Activated naive CD4-positive, alpha-beta T cell treated with anti-CD3 and anti-CD28 coated beads, Interleukin-2, amount 50 U/mL, for 72 hours (primary cell): ENCODE measurements around the gene GSTO2. TPM values are rescaled to one million over a fixed set of nuclear protein-coding genes. Genes with fewer than 3 reads are reported as not detected.

Experiments used
- ATAC-seq, 2 donors: fragments of 150-1000 bp; cut with Tn5 transposase; 2 replicates each; pipeline ENCODE4 v1.10.0; 2021; ENCODE audit warnings: mild to moderate bottlenecking in 2 of 2, moderate library complexity in 2 of 2
- DNase-seq, 2 donors: peaks; one replicate each; pipeline ENCODE4 v3.0.0; 2021 to 2022; ENCODE audit warnings: low spot score in 2 of 2
- H3K27ac Mint-ChIP-seq, 2 donors: one replicate each; pipeline ENCODE4 v1.8.0; 2022; ENCODE audit warnings: mild to moderate bottlenecking in 2 of 2, mixed read lengths in 2 of 2
- H3K36me3 Mint-ChIP-seq, 2 donors: one replicate each; pipeline ENCODE4 v1.8.0; 2022; ENCODE audit warnings: mixed read lengths in 2 of 2
- H3K9me3 Mint-ChIP-seq, 2 donors: one replicate each; pipeline ENCODE4 v1.8.0; 2022; ENCODE audit warnings: mixed read lengths in 2 of 2
- total RNA-seq, 2 donors: library from RNA; stranded (reverse); gene quantifications; one replicate each; pipeline ENCODE4 v1.2.3, GENCODE V29; 2022

The GSTO2 gene
- total RNA-seq, 2 donors from 2014 or later = 1.4 to 1.6 TPM

- Mint-ChIP-seq H3K36me3 (peaks cover 16 to 31% of the 10 kb centered on the region in 2 donors), H3K9me3 (no peaks in the 10 kb centered on the region), H3K27ac (peak overlapping the region in 1 of 2 donors; percentile 79)
- DNase-seq (no peak), ATAC-seq (peak in 1 of 2 donors; percentile 10)
Observed at GRCh38 chr10:104309980-104310978, 41.3 kb downstream of the GSTO2 start.

GRCh38 chr10:104311184-104311720 lies 42.3 kb downstream of the GSTO2 start:
- H3K36me3 Mint-ChIP-seq = peaks cover 16 to 31% of the 10 kb centered on the region in 2 donors
- no peak for DNase-seq
- H3K9me3 Mint-ChIP-seq = no peaks in the 10 kb centered on the region
- no peak overlapping the region for H3K27ac Mint-ChIP-seq
- no peak for ATAC-seq

DNA sequence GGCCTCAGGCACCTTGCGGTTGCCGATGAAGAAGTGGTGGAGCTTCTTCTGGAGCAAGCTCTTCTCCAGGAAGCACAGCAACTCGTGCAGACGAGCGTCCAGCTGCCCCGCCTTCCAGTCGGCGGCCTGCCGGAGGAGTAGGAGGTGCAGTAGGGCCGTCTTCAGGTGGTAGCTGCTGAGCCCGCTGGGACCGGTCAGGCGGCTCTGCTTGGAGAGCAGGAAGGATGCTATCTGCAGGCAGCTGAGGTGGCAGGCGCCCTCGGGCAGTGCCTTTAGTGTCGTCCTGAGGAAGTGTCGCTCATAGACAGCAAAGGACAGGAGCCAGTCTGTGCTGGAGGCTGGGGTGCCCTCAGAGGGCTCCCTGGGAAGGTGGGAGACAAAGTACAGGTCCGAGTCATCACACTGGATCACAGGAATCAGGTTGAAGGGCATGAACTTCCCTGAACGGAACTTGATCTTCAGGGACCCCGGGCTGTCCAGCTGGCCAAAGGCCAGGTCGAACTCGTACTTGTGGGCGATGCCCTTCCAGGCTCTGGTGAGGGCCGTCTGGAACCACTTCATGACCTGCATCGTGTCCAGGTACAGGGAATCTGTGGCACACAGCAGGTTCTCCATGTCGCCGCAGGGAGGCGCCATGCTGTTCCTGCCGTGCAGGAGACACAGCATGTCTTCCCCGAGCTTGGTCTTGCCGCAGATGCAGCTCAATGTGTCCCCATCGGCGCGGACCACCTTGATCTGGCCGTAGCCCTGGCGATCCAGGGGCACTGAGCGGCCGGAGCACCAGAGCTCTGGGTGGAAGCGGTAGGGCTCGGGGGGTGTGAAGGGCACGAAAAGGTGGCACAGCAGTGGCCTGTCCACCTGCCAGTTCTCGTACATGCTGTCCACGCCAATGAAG lies 45.9 kb downstream of the GSTO2 start:
- DNase-seq (no peak), ATAC-seq (no peak)
- Mint-ChIP-seq H3K36me3 (peaks cover 16 to 28% of the 10 kb centered on the region in 2 donors), H3K9me3 (no peaks in the 10 kb centered on the region), H3K27ac (no peak overlapping the region)

DNA sequence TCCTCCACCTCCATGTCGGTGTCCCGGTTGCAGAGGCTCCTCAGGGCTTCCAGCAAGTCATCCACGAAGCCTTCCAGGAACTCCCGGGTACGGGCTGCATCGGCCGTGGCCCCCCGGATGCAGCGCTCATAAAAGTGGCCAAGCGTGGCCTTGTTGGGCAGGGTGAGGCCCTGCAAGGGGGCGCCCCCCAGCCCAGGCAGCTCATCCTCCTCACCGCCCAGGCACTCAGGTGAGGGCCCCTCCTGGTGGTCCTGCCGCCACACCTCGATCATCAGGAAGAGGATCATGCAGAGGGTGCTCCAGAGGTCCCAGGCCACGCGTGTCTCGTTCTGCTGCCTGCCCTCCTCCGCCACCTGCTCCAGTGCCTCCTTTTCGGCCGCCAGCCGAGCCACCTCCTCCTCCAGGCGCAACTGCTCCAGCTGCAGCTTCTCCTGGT lies 46.5 kb downstream of the GSTO2 start:
- Mint-ChIP-seq H3K27ac (peak overlapping the region in 1 of 2 donors; percentile 74), H3K36me3 (peaks cover 14 to 23% of the 10 kb centered on the region in 2 donors), H3K9me3 (no peaks in the 10 kb centered on the region)
- DNase-seq (no peak), ATAC-seq (no peak)

DNA sequence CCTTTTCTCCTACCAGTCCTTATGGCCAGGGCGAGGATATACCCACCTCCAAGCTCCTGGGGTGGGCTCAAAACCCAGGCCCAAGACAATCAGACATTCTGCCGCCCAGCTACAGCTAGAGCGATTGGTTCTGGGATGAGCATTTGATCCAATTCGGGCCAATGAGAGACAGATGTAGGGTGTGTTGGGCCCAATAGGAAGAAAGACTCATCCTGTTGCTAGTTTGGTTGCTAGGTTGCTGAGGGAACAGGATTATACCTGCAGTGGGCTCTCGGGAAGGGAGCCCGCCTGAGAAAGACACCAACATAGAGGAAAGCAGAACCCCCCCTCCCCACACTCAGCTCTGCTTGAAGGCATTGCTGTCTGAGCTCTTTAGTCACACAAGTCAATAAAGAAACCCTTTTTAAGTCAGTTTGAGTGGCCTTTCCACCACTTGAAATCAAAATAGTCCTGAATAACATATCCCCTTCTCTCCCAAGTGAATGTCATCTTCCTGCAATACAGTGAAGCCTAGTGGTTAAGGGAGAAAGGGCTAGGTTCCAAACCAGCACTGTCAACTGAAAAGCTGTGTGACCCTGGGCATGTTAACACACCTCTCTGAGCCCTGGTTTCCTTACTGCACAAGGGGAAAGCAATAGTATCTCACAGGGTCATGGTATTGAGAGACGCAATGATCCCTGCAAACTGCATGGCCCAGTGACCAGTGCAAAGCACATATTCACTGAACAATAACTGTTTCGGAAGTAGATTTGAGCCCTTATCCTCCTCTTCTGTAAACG lies 47.5 kb downstream of the GSTO2 start:
- peaks cover 11 to 15% of the 10 kb centered on the region in 2 donors for H3K36me3 Mint-ChIP-seq
- H3K9me3 Mint-ChIP-seq = no peaks in the 10 kb centered on the region
- ATAC-seq (no peak), DNase-seq (no peak)
- H3K27ac Mint-ChIP-seq = peak overlapping the region in 1 of 2 donors; percentile 29

GRCh38 chr10:104317269-104317710 lies 48.3 kb downstream of the GSTO2 start:
- ATAC-seq = no peak
- Mint-ChIP-seq H3K36me3 (peaks cover 7% of the 10 kb centered on the region in 2 donors), H3K9me3 (no peaks in the 10 kb centered on the region)

DNA sequence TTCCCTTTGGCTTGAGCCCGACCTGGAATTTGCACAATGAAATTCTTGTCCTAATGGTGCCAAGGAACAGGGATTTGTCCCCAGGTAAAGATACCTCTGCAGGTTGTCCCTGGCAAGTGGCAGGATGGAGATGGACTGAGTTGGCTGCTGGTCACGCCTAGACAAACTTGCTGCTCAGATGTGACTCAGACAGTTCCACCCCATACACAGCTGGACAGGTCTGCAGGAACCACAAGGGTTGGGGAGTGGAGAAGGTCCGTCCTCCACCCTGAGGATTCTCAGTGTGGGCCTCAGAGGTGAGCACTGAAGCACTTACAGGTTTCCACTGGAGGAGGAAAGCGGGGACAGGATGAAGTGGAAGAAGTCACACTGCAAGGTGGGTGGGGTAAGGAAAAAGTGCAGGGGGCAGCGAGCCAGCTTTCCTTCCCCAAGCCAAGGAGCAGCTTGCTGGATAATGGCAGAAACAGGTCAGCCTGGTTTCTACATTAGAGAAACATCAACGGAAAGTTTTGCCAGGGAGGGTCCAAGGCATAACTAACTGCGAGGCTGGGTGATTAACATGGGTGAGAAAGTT lies 48.8 kb downstream of the GSTO2 start:
- ATAC-seq = no peak
- Mint-ChIP-seq H3K27ac (peak overlapping the region in 1 of 2 donors; percentile 22), H3K36me3 (peaks cover 5% of the 10 kb centered on the region in 2 donors), H3K9me3 (no peaks in the 10 kb centered on the region)
- no peak for DNase-seq

More at GRCh38 chr10:104317269-104317710, 48.3 kb downstream of the GSTO2 start:
- H3K27ac Mint-ChIP-seq = peak overlapping the region in 1 of 2 donors; percentile 6
- DNase-seq = no peak

DNA sequence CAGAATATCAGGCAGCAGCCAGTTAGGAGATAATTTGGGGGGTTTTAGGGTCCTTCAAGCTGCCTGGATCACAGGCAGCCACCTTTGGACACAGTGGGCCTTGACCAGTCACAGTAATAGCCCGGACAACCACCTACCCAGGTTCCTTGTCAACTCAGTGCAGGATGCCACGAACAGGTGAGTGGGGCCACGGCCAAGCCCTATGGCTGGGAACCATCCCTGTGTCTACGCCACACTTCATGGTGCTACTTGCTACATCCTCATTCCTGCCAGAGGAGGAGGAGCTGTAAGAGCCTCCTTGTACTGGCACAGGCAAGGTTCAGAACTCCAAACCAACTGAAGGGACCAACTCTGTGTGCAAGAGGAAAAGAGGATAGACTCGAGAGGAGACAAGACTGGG lies 49.3 kb downstream of the GSTO2 start:
- ATAC-seq = no peak
- no peaks in the 10 kb centered on the region for H3K9me3 Mint-ChIP-seq
- H3K27ac Mint-ChIP-seq = no peak overlapping the region
- peaks cover 0 to under 1% of the 10 kb centered on the region in 2 donors for H3K36me3 Mint-ChIP-seq
- peak in 1 of 2 donors; percentile 23 for DNase-seq

DNA sequence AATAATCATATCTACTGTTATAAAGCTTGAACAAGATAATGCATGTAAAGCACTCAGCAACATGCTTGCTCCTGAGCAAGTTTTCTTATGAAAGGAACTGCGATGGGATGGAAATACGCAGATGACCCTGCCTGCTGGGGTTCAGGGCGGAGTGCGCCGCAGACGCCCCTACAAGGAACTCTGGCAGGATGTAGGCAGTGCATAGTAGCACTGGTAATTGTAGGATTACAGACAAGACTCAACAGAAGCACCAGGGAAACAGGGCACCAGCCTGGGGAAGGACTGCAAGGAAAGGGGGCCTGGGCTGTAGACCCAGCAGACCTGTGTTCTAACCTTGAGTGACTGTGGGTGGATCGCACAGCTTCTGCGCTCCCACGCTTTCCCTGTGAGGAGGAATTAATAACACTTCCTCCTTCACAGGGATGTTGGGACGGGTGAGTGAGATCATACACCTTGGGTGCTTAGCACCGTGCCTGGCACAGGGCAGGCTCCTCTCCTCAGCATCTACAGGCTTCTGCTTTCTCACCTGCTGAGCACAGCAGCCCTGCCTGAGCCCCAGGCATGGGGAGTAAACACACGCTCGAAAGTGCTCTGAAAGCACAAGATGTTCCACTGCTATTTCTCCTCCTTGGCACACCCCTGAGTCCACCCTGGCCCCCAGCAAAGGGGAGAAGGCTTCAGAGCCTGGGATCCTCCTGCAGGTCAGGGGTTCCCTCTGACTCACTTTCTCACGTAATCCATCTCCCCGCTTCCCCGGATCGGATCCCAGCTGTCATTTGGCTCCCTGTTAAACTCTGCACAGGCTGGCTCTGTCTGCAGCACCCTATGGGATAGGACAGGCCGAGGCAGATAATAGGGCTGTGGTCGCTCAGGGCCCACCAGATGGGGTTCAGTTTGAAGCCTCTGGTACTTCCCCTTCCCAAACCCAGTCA lies 50.1 kb downstream of the GSTO2 start:
- H3K27ac Mint-ChIP-seq = no peak overlapping the region
- no peak for ATAC-seq

GRCh38 chr10:104321226-104321625 lies 52.2 kb downstream of the GSTO2 start:
- ATAC-seq (no peak), DNase-seq (no peak)
- Mint-ChIP-seq H3K27ac (no peak overlapping the region), H3K9me3 (no peaks in the 10 kb centered on the region), H3K36me3 (peaks cover 0 to 21% of the 10 kb centered on the region in 2 donors)

More for the DNA sequence above, 50.1 kb downstream of the GSTO2 start:
- peak in 1 of 2 donors; percentile 52 for DNase-seq
- H3K9me3 Mint-ChIP-seq = no peaks in the 10 kb centered on the region
- H3K36me3 Mint-ChIP-seq = peaks cover 0 to 6% of the 10 kb centered on the region in 2 donors

GRCh38 chr10:104321725-104322415 lies 52.9 kb downstream of the GSTO2 start:
- H3K27ac Mint-ChIP-seq = peak overlapping the region; percentile 87 to 88
- ATAC-seq (peak in 1 of 2 donors; percentile 23), DNase-seq (no peak)
- peaks cover 0 to 21% of the 10 kb centered on the region in 2 donors for H3K36me3 Mint-ChIP-seq
- H3K9me3 Mint-ChIP-seq = no peaks in the 10 kb centered on the region

- Mint-ChIP-seq H3K9me3 (no peaks in the 10 kb centered on the region), H3K36me3 (peaks cover 0 to 21% of the 10 kb centered on the region in 2 donors), H3K27ac (peak overlapping the region; percentile 87 to 88)
- DNase-seq (no peak), ATAC-seq (peak; percentile 20 to 64)
Observed at GRCh38 chr10:104322416-104322782, 53.4 kb downstream of the GSTO2 start.

GRCh38 chr10:104323085-104323484 lies 54.1 kb downstream of the GSTO2 start:
- Mint-ChIP-seq H3K9me3 (no peaks in the 10 kb centered on the region), H3K27ac (peak overlapping the region; percentile 87 to 88), H3K36me3 (peaks cover 0 to 21% of the 10 kb centered on the region in 2 donors)
- no peak for ATAC-seq
- DNase-seq = no peak

DNA sequence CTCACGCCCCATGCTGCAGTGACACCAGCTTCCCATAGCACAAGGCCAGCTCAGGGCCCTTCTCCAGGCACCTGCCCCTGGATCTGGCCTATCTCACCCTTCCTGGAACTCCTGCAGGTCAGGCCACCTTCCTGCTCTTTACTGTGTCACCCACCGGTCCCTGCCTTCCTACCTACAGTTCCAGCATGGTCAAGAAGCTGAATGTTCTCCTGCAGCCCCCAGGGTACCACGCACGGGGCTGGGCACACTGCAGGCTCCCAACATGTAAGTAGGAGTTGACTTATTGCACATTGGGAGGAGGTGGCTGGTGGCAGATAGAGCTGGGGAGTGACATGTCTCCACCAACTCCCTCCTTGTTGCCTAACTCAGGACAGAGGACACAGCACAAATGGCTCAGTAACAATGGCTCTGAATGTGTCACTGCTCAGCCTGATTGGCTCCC lies 54.8 kb downstream of the GSTO2 start:
- Mint-ChIP-seq H3K27ac (peak overlapping the region; percentile 67 to 87), H3K9me3 (no peaks in the 10 kb centered on the region), H3K36me3 (peaks cover 0 to 21% of the 10 kb centered on the region in 2 donors)
- DNase-seq = no peak
- no peak for ATAC-seq
